GM12878 (cell line): ENCODE results near the gene IL18R1. TPM values are rescaled to one million over a fixed set of nuclear protein-coding genes. Genes with fewer than 3 reads are reported as not detected.

Experiments
- ATAC-seq: fragments of 200-7000 bp; cut with Tn5 transposase; 3 replicates; pipeline ENCODE4 v1.9.1; 2020; ENCODE audit warnings: mild to moderate bottlenecking, moderate library complexity
- BruUV-seq: library from RNA; stranded (reverse); fragments of 400-500 nt; replicated peaks from 2 replicates; lab custom pipeline; 2021; lab: Mats Ljungman, UMichigan
- CTCF ChIA-PET: fragments of 300-600 bp; sonication (Branson Sonifier 250); formaldehyde crosslinking; extraction: SDS; loops from one replicate; lab custom pipeline; 2021; ENCODE audit warnings: inconsistent platforms; lab: Yijun Ruan, JAX
- POLR2A ChIA-PET: fragments of 350-600 bp; formaldehyde crosslinking; extraction: SDS; loops from one replicate; lab custom pipeline; 2021; ENCODE audit warnings: inconsistent platforms; lab: Charles Lee
- RAD21 ChIA-PET: fragments of 300-600 bp; sonication (Branson Sonifier 250); formaldehyde crosslinking; loops from one replicate; lab custom pipeline; 2023; ENCODE audit warnings: antibody characterized with exemption; ENCODE audit not compliant: unreplicated experiment; lab: Charles Lee
- SMC1A ChIA-PET: fragments of 300-600 bp; sonication (Branson Sonifier 250); formaldehyde crosslinking; loops from one replicate; lab custom pipeline; 2023; ENCODE audit not compliant: unreplicated experiment, uncharacterized antibody; lab: Charles Lee
- DNase-seq: peaks from one replicate; pipeline ENCODE4 v3.0.0-alpha.2; 2011; ENCODE audit warnings: low read depth, low spot score
- FAIRE-seq: peaks from 3 replicates; lab custom pipeline; 2011; peaks lifted over from hg19 to GRCh38; lab: Jason Lieb, UNC
- H2AFZ ChIP-seq: 2 replicates; pipeline ENCODE4 v1.6.0; 2011; ENCODE audit warnings: low read depth, low read length, control low read depth; ENCODE audit not compliant: control insufficient read depth
- H3K27ac ChIP-seq: 2 replicates; pipeline ENCODE4 v1.5.1; 2011; ENCODE audit warnings: control low read depth; ENCODE audit not compliant: control insufficient read depth, insufficient read depth
- H3K27me3 ChIP-seq, 2 experiments: replicated peaks in 1 of 2; 2 replicates each; pipeline versions ENCODE4 v1.6.0 to v1.6.1; 2011; ENCODE audit warnings: low read length in 1 of 2; ENCODE audit not compliant: control insufficient read depth in 2 of 2, insufficient read depth in 2 of 2
- H3K36me3 ChIP-seq, 2 experiments: 2 replicates each; pipeline ENCODE4 v1.5.1; 2011; ENCODE audit warnings: low read length in 1 of 2; ENCODE audit not compliant: control insufficient read depth in 2 of 2, insufficient read depth in 2 of 2
- H3K4me1 ChIP-seq: 2 replicates; pipeline ENCODE4 v1.6.1; 2011; ENCODE audit warnings: mild to moderate bottlenecking, low read length, moderate library complexity, mixed read lengths; ENCODE audit not compliant: control insufficient read depth, insufficient read depth
- H3K4me2 ChIP-seq: 2 replicates; pipeline ENCODE4 v1.6.0; 2011; ENCODE audit warnings: control low read depth; ENCODE audit not compliant: control insufficient read depth, insufficient read depth
- H3K4me3 ChIP-seq: fragments of 200-600 bp; sonication (generic); 2 replicates; pipeline ENCODE4 v1.5.1; 2016
- H3K79me2 ChIP-seq: 2 replicates; pipeline ENCODE4 v1.6.0; 2011; ENCODE audit warnings: low read length; ENCODE audit not compliant: control insufficient read depth, insufficient read depth
- H3K9ac ChIP-seq: 2 replicates; pipeline ENCODE4 v1.8.0; 2011; ENCODE audit warnings: low read length, control low read depth, mixed read lengths; ENCODE audit not compliant: control insufficient read depth, insufficient read depth
- H3K9me3 ChIP-seq: replicated peaks from 3 replicates; pipeline ENCODE4 v1.5.1; 2011; ENCODE audit warnings: mild to moderate bottlenecking, low read length; ENCODE audit not compliant: control insufficient read depth, insufficient read depth
- H4K20me1 ChIP-seq: 2 replicates; pipeline ENCODE4 v1.6.0; 2011; ENCODE audit not compliant: control insufficient read depth, insufficient read depth
- BACH1 ChIP-seq: fragments of 450-650 bp; IDR thresholded peaks from 2 replicates; pipeline ENCODE4 v1.6.1; 2017; ENCODE audit warnings: mild to moderate bottlenecking, borderline replicate concordance
- CBX5 ChIP-seq: sonication (generic); IDR thresholded peaks from 2 replicates; pipeline ENCODE4 v1.6.1; 2016; ENCODE audit warnings: low read depth, moderate library complexity, mild to moderate bottlenecking, inconsistent platforms
- RBBP5 ChIP-seq: fragments of 200-600 bp; sonication (generic); conservative IDR thresholded peaks from 2 replicates; pipeline ENCODE4 v1.6.1; 2016
- in situ Hi-C: fragments of 300-500 bp; cut with MboI; formaldehyde crosslinking; loops from 9 replicates; pipeline ENCODE4 v1.14.3; 2018; ENCODE audit warnings: mixed read lengths
- intact Hi-C: fragments of 100-400 bp; cut with micrococcal nuclease; formaldehyde crosslinking; loops from one replicate; pipeline ENCODE4 v1.14.2; 2022; ENCODE audit not compliant: unreplicated experiment
- polyA plus RNA-seq, 11 experiments: library from polyadenylated mRNA; depleted of rRNA in 4 of 11; unstranded in 6 of 11; stranded (reverse) in 5 of 11; fragments of >200 nt; fragmentation: Nextera tagmentation in 4 of 11; fragmentation: Illumina TruSeq in 1 of 11; extraction: Ambion mirVana in 4 of 11; extraction: Trizol in 1 of 11; gene quantifications; 1 replicate in 1 of 11; 2 replicates in 10 of 11; pipeline versions ENCODE4 v1.2.1 to v1.2.3, GENCODE V29; 2011 to 2016; ENCODE audit warnings: inconsistent platforms in 2 of 11, missing spikeins in 2 of 11, low read depth in 1 of 11
- total RNA-seq, 4 experiments: library from RNA; depleted of rRNA in 3 of 4; stranded (reverse); fragments of >200 nt in 3 of 4; fragmentation: Illumina TruSeq in 1 of 4; extraction: Trizol in 1 of 4; gene quantifications; 2 replicates each; pipeline versions ENCODE4 v1.2.1 to v1.2.3, GENCODE V29; 2013 to 2021
- TF ChIP-seq, protein P1 (sequence below): fragments of 450-650 bp; IDR thresholded peaks from 2 replicates; pipeline ENCODE4 v1.6.1; 2017; ENCODE audit warnings: mild to moderate bottlenecking, moderate library complexity
- TF ChIP-seq, protein P2 (sequence below): IDR thresholded peaks from 2 replicates; pipeline ENCODE4 v1.6.1; 2012; ENCODE audit warnings: low read length, inconsistent platforms

The IL18R1 gene
- total and polyA plus RNA-seq, 10 of the 15 experiments (the other 5 are each of a cell fraction or from before 2014, with no cell fraction given), result 3.5 to 15.5 (median 11.1) TPM

DNA sequence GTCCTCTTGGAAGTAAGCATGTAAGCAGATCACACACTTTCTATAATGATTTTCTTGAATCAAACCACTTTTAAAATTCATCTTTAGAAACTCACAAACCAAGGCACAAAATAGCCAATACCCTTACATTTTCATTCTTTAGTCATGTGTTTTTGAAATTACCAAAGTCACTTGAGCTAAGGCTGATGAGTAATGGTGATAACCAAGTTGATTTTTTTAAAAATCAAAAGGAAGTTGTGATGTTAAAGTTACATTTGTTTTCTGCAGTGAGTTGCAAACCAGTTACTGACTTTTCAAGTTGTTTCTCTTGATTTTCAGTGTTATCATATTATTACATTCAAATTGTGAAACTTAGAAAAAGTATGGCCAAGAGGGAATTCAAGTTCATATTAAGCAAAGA lies 45.9 kb downstream of the IL18R1 start:
- SMC1A ChIA-PET, result interaction anchor here (1.3 kb wide), 1 partner anchor 10 kb away, joined by 7 read pairs; no protein-coding TSS in a partner anchor
- no peak overlapping the region for H3K4me2 ChIP-seq
- no peak overlapping the region for H3K27ac ChIP-seq
- H3K4me1 ChIP-seq, result no peaks in the 10 kb centered on the region
- H3K9me3 ChIP-seq, result no peaks in the 10 kb centered on the region
- CTCF ChIA-PET, result no interaction called here
- no peak overlapping the region for H2AFZ ChIP-seq
- H3K79me2 ChIP-seq, result no peaks in the 10 kb centered on the region
- POLR2A ChIA-PET, result interaction anchor here (0.5 kb wide), 1 partner anchor 1014 kb away, joined by 3 read pairs; no protein-coding TSS in a partner anchor
- TF ChIP-seq RBBP5 (no peak), BACH1 (no peak), CBX5 (no peak)
- TF ChIP-seq, protein P1, sequence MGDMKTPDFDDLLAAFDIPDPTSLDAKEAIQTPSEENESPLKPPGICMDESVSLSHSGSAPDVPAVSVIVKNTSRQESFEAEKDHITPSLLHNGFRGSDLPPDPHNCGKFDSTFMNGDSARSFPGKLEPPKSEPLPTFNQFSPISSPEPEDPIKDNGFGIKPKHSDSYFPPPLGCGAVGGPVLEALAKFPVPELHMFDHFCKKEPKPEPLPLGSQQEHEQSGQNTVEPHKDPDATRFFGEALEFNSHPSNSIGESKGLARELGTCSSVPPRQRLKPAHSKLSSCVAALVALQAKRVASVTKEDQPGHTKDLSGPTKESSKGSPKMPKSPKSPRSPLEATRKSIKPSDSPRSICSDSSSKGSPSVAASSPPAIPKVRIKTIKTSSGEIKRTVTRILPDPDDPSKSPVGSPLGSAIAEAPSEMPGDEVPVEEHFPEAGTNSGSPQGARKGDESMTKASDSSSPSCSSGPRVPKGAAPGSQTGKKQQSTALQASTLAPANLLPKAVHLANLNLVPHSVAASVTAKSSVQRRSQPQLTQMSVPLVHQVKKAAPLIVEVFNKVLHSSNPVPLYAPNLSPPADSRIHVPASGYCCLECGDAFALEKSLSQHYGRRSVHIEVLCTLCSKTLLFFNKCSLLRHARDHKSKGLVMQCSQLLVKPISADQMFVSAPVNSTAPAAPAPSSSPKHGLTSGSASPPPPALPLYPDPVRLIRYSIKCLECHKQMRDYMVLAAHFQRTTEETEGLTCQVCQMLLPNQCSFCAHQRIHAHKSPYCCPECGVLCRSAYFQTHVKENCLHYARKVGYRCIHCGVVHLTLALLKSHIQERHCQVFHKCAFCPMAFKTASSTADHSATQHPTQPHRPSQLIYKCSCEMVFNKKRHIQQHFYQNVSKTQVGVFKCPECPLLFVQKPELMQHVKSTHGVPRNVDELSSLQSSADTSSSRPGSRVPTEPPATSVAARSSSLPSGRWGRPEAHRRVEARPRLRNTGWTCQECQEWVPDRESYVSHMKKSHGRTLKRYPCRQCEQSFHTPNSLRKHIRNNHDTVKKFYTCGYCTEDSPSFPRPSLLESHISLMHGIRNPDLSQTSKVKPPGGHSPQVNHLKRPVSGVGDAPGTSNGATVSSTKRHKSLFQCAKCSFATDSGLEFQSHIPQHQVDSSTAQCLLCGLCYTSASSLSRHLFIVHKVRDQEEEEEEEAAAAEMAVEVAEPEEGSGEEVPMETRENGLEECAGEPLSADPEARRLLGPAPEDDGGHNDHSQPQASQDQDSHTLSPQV, result no peak
- TF ChIP-seq, protein P2, sequence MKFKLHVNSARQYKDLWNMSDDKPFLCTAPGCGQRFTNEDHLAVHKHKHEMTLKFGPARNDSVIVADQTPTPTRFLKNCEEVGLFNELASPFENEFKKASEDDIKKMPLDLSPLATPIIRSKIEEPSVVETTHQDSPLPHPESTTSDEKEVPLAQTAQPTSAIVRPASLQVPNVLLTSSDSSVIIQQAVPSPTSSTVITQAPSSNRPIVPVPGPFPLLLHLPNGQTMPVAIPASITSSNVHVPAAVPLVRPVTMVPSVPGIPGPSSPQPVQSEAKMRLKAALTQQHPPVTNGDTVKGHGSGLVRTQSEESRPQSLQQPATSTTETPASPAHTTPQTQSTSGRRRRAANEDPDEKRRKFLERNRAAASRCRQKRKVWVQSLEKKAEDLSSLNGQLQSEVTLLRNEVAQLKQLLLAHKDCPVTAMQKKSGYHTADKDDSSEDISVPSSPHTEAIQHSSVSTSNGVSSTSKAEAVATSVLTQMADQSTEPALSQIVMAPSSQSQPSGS, result no peak
- no peak overlapping the region for H3K9ac ChIP-seq
- RAD21 ChIA-PET, result no interaction called here
- intact Hi-C loops (no loop called here), in situ Hi-C loops (no loop called here)
- H3K36me3 ChIP-seq, result no peaks in the 10 kb centered on the region; a peak in 1 of 4 replicates
- DNase-seq (no peak), FAIRE-seq (no peak), ATAC-seq (no peak)
- no TSS peak for BruUV-seq
- no peaks in the 10 kb centered on the region for H3K27me3 ChIP-seq
- no peaks in the 10 kb centered on the region for H4K20me1 ChIP-seq
- H3K4me3 ChIP-seq, result no peak overlapping the region
